SH-SY5Y (cell line): ENCODE results near the gene AACS.

Experiments
- GATA2 ChIP-seq: IDR thresholded peaks from 2 replicates; pipeline ENCODE4 v1.6.1; 2011; ENCODE audit warnings: mild to moderate bottlenecking, low read depth, low read length
- GATA3 ChIP-seq: IDR thresholded peaks from 2 replicates; pipeline ENCODE4 v1.6.1; 2011; ENCODE audit warnings: low read depth, mild to moderate bottlenecking, low read length, moderate library complexity

GRCh38 chr12:125024949-125025563 lies 40.2 kb upstream of the AACS start:
- no peak for TF ChIP-seq GATA2
- TF ChIP-seq GATA3 = no peak
